ENCODE results near the gene ALDOB.

DNA sequence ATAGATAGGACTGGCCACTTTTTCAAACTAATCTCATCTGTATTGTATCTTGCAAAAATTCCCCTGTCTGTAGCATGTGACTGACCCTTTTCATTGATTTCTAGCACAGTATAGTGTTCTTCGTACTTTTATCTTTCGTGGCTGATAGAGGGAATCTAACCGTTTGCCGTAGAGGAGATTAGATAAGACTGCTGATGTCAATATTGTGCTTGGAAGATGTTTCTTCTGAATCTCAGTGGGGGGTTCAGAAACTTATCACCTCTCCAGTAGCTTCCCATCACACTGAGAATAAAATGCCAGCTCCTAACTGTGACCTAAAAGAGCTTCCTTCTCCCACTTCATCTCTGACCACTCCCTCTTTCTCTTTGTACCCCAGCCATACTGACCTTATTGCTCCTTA, 25.4 kb upstream of the ALDOB start:
- TF ChIP-seq, protein P1, sequence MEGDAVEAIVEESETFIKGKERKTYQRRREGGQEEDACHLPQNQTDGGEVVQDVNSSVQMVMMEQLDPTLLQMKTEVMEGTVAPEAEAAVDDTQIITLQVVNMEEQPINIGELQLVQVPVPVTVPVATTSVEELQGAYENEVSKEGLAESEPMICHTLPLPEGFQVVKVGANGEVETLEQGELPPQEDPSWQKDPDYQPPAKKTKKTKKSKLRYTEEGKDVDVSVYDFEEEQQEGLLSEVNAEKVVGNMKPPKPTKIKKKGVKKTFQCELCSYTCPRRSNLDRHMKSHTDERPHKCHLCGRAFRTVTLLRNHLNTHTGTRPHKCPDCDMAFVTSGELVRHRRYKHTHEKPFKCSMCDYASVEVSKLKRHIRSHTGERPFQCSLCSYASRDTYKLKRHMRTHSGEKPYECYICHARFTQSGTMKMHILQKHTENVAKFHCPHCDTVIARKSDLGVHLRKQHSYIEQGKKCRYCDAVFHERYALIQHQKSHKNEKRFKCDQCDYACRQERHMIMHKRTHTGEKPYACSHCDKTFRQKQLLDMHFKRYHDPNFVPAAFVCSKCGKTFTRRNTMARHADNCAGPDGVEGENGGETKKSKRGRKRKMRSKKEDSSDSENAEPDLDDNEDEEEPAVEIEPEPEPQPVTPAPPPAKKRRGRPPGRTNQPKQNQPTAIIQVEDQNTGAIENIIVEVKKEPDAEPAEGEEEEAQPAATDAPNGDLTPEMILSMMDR (IDR thresholded peaks at IDR 0.05): no peak
- no peak for TF ChIP-seq POLR2A (IDR thresholded peaks at IDR 0.05)

Measured in uterus (tissue), 2 donors.